Gastrocnemius medialis (tissue), 4 donors: ENCODE data around the gene OTOG. TPM values are rescaled to one million over a fixed set of nuclear protein-coding genes. Genes with fewer than 3 reads are reported as not detected.

ENCODE experiments used
- ATAC-seq, 2 donors: fragments of 150-250 bp; one replicate each; pipeline ENCODE4 v1.9.1; 2016
- DNase-seq, 2 donors: peaks; one replicate each; pipeline ENCODE4 v3.0.0-alpha.2; 2019
- H3K27ac ChIP-seq, 4 donors: fragments of 200-600 bp; sonication (generic); 1 replicate in 1 of 4; 2 replicates in 3 of 4; pipeline ENCODE4 v1.5.1; 2016 to 2018; ENCODE audit warnings: mild to moderate bottlenecking in 2 of 4, moderate library complexity in 1 of 4
- H3K27me3 ChIP-seq, 3 donors: fragments of 200-600 bp; sonication (generic) in 2 of 3; 1 replicate in 1 of 3; 2 replicates in 2 of 3; pipeline versions ENCODE4 v1.5.1 to v1.6.0; 2016 to 2019; ENCODE audit warnings: mild to moderate bottlenecking in 1 of 3, moderate library complexity in 1 of 3
- H3K36me3 ChIP-seq, 2 donors: fragments of 200-600 bp; sonication (generic) in 1 of 2; one replicate each; pipeline ENCODE4 v1.5.1; 2017 to 2018
- H3K4me1 ChIP-seq, 2 donors: fragments of 200-600 bp; sonication (generic) in 1 of 2; one replicate each; pipeline ENCODE4 v1.5.1; 2016 to 2017; ENCODE audit warnings: mild to moderate bottlenecking in 2 of 2
- H3K4me3 ChIP-seq, 4 donors: fragments of 200-600 bp; sonication (generic) in 3 of 4; 1 replicate in 1 of 4; 2 replicates in 3 of 4; pipeline ENCODE4 v1.5.1; 2016 to 2019; ENCODE audit warnings: mild to moderate bottlenecking in 2 of 4
- H3K9me3 ChIP-seq, 3 donors: fragments of 200-600 bp; sonication (generic) in 2 of 3; 1 replicate in 1 of 3; 2 replicates in 2 of 3; pipeline ENCODE4 v1.5.1; 2016 to 2019
- CTCF ChIP-seq, 5 experiments: fragments of 450-650 bp in 3 of 5; fragments of 200-600 bp in 2 of 5; sonication (generic) in 2 of 5; IDR thresholded peaks in 4 of 5; conservative IDR thresholded peaks in 1 of 5; 1 replicate in 4 of 5; 2 replicates in 1 of 5; pipeline ENCODE4 v1.5.1; 2016 to 2019; ENCODE audit warnings: antibody characterized with exemption in 5 of 5, mild to moderate bottlenecking in 3 of 5, moderate library complexity in 3 of 5
- POLR2A ChIP-seq, 2 donors: fragments of 450-650 bp; IDR thresholded peaks; one replicate each; pipeline ENCODE4 v1.6.1; 2017; ENCODE audit warnings: antibody characterized with exemption in 2 of 2, mild to moderate bottlenecking in 2 of 2, moderate library complexity in 2 of 2
- in situ Hi-C, 4 donors: fragments of 200-750 bp; cut with MboI; loops; one replicate each; pipeline versions ENCODE4 v1.15.0 to v1.8.0; 2017; ENCODE audit warnings: low sequenced_read_pairs in 4 of 4
- intact Hi-C: fragments of 100-400 bp; cut with DNase I; formaldehyde crosslinking; loops from one replicate; pipeline ENCODE4 v1.15.1; 2023; ENCODE audit warnings: low total_unique reads
- total RNA-seq, 4 donors: library from RNA; depleted of rRNA; stranded (reverse); fragments of >200 nt; gene quantifications; one replicate each; pipeline versions ENCODE4 v1.1.0 to v1.2.3, GENCODE V29; 2016

The OTOG gene
- total RNA-seq, 4 donors from 2014 or later, result not detected

- H3K9me3 ChIP-seq, result no peaks in the 10 kb centered on the region
- TF ChIP-seq CTCF (IDR thresholded peaks at IDR 0.05 in 4 of 5, conservative IDR thresholded peaks at IDR 0.05 in 1 of 5) (no peak), POLR2A (IDR thresholded peaks at IDR 0.05) (no peak)
- intact Hi-C loops (no loop called here), in situ Hi-C loops (no loop called here)
- DNase-seq, result no peak
- H3K27me3 ChIP-seq, result no peaks in the 10 kb centered on the region
- H3K27ac ChIP-seq, result no peak overlapping the region
- ATAC-seq, result no peak
- H3K36me3 ChIP-seq, result no peaks in the 10 kb centered on the region
- H3K4me3 ChIP-seq, result no peak overlapping the region
- no peaks in the 10 kb centered on the region for H3K4me1 ChIP-seq
These were observed 39.0 kb downstream of the OTOG start for GRCh38 chr11:17585911-17586695.

- Histone ChIP-seq H3K4me1 (no peaks in the 10 kb centered on the region), H3K4me3 (no peak overlapping the region), H3K27me3 (no peaks in the 10 kb centered on the region), H3K9me3 (no peaks in the 10 kb centered on the region), H3K27ac (no peak overlapping the region), H3K36me3 (no peaks in the 10 kb centered on the region)
- in situ Hi-C loops, result no loop called here
- DNase-seq, result no peak
- intact Hi-C loops, result no loop called here
- no peak for ATAC-seq
- TF ChIP-seq POLR2A (IDR thresholded peaks at IDR 0.05) (no peak), CTCF (IDR thresholded peaks at IDR 0.05 in 4 of 5, conservative IDR thresholded peaks at IDR 0.05 in 1 of 5) (no peak)
These were observed 41.1 kb downstream of the OTOG start for GRCh38 chr11:17588166-17588565.

GRCh38 chr11:17588721-17589120 lies 41.7 kb downstream of the OTOG start:
- no peak for TF ChIP-seq POLR2A (IDR thresholded peaks at IDR 0.05)
- TF ChIP-seq CTCF (IDR thresholded peaks at IDR 0.05 in 4 of 5, conservative IDR thresholded peaks at IDR 0.05 in 1 of 5), result no peak
- H3K4me3 ChIP-seq, result no peak overlapping the region
- no peak for DNase-seq
- H3K4me1 ChIP-seq, result no peaks in the 10 kb centered on the region
- ATAC-seq, result no peak
- H3K36me3 ChIP-seq, result no peaks in the 10 kb centered on the region
- in situ Hi-C loops (no loop called here), intact Hi-C loops (no loop called here)
- H3K27ac ChIP-seq, result no peak overlapping the region
- no peaks in the 10 kb centered on the region for H3K9me3 ChIP-seq
- no peaks in the 10 kb centered on the region for H3K27me3 ChIP-seq

- Histone ChIP-seq H3K27ac (no peak overlapping the region), H3K4me3 (no peak overlapping the region), H3K27me3 (no peaks in the 10 kb centered on the region), H3K36me3 (no peaks in the 10 kb centered on the region), H3K9me3 (no peaks in the 10 kb centered on the region), H3K4me1 (no peaks in the 10 kb centered on the region)
- no peak for TF ChIP-seq CTCF (IDR thresholded peaks at IDR 0.05 in 4 of 5, conservative IDR thresholded peaks at IDR 0.05 in 1 of 5)
- no peak for TF ChIP-seq POLR2A (IDR thresholded peaks at IDR 0.05)
- DNase-seq (no peak), ATAC-seq (no peak)
- in situ Hi-C loops (loop anchor here in 3 of 4 donors (10.0 kb wide), 2 partner anchors 384 to 394 kb away; no protein-coding TSS in a partner anchor), intact Hi-C loops (loop anchor here (10.0 kb wide), 1 partner anchor 274 kb away; no protein-coding TSS in a partner anchor)
These were observed 43.4 kb downstream of the OTOG start for GRCh38 chr11:17590463-17590862.
